Stimulated activated CD8-positive, alpha-beta memory T cell treated with anti-CD3 and anti-CD28 coated beads, Interleukin-7, amount 100 ng/mL, for 1 hour (primary cell): Measurements from ENCODE around the gene GOSR1.
"Not testable (repeated sequence)": the region's sequence is repeated elsewhere in the genome, so short reads cannot be mapped to it uniquely, and the experiment has no call there.

ENCODE experiments used
- DNase-seq, 2 donors: peaks; one replicate each; pipeline ENCODE4 v3.0.0-alpha.2; 2020; ENCODE audit warnings: low read depth in 2 of 2

GOSR1 gene

DNA sequence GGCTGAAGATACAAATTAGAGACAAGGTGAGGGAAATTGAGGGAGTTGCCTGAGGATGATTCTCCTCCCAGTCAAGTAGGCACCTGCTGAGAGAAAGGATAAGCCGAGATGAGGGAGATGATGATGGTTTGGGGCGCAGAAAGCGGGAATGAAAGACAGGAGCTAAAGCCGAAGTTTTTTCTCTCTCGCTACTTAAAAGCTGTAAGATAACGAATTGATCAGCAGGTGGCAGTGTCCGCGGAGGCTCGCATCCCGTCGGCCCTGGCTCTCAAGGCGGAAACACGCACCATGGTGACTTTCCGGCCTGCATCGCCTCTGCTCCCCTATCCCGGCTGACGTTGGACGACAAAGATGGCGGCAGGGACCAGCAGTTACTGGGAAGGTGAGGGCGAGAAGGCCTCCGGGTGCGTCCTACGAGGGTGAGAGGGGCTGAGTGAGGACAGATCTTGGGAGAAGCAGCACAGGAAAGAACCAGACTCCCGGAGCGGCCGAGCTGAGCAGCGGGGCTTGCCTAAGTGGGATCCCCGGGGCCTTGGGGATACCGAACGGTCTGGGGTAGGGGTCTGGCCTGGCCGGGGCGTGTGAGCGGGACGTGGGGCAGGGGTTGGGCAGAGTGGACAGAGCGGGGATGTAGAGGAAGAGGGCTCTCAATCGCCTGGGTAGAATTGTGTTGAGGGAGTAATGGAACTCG, at the start of gene GOSR1:
TSS of gene GOSR1 (plus strand) at position 326 of the 691 bp plus-strand sequence. CDS start at position 352, 26 bp downstream.
- DNase-seq, result peak; percentile 83 to 86

DNA sequence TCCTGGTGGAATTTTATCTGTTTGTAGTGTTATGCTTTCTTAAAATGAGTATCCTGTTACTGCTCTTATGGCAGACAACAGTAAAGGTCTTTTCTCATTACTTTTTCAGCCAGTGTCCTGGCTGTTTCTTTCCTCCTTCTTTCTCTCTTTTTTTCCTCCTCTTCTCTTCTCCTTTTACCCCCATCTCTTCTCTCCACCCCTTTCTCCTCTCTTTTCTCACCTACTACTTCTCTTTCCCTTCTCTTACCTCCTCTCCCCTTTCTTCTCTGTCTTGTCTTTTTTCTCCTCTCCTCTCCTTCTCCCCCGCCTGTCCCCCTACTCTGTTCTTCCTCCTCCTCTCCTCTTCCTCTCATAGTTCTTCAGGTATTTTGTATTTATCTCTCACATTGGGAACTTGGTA, 49.6 kb upstream of the GOSR1 start:
- no peak for DNase-seq

DNA sequence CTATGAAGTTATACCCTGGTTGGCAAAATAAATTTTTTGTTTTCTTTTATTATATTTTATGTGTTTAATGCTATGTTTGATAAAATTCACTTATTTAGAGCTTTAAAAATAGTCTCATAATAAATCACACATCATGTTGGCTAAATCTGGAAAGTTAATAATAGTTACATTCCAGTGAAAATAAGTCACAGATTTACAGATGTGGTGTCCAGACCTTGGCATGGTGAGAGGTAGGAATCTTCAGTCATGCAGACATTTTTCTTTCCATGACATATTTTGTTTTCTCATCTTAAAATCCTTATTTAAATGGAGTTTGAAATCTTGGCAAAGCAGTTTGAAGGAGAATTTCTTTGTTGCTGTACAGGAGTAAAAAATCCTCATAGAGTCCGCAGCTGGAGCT, 48.1 kb upstream of the GOSR1 start:
- DNase-seq, result no peak

DNA sequence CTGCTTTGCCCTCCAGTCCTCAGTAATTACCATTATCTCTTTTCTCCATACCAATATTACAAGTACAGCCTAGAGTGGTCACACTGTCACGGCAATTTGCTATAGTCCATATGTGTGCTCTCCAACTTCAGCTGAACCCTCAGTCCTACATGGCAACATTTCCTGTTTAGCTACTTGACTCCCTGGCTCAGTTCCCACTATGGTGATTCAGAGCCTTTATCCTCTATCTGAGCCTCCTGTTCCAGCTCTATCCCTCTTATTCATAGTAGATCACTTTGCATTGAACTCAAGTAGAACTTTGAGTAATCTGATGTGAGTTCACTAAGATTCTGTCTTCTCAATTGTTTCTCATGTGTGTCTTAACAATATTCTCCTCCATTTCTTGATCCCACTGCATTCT, 43.7 kb upstream of the GOSR1 start:
- no peak for DNase-seq

DNA sequence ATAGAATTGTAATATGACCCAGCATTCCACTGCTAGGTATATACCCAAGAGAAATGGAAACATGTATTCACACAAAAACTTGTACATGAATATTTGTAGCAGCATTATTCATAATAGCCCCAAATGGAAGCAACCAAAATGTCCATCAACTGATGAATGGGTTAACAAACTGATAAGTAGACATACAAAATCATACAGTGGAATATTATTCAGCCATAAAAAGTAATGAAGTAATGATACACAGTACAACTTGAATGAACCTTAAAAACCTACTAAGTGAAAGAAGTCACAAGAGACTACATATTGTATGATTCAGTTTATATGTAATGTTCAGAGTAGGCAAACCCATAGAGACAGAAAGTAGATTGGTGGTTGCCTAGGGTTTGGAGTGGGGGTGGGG, 40.5 kb upstream of the GOSR1 start:
- DNase-seq, result no peak

DNA sequence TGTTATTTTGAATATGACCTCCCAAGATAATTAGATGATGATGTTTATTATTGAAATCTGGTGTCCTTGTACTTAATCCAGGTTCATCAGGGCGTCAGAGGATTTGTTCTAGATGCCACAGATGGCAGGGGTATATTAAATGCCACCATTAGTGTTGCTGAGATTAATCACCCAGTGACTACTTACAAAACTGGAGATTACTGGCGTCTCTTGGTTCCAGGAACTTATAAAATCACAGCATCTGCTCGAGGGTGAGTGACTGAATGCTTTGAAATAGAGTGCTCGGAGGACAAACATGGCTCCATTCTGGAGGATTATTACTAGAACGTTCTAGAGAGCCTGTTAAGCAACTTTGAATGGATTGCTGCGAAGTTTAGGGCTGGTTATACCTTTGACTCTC, 33.5 kb upstream of the GOSR1 start:
- DNase-seq, result no peak

DNA sequence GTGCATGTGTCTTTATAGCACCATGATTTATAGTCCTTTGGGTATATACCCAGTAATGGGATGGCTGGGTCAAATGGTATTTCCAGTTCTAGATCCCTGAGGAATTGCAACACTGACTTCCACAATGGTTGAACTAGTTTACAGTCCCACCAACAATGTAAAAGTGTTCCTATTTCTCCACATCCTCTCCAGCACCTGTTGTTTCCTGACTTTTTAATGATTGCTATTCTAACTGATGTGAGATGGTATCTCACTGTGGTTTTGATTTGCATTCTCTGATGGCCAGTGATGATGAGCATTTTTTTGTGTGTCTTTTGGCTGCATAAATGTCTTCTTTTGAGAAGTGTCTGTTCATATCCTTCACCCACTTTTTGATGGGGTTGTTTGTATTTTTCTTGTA, 30.6 kb upstream of the GOSR1 start:
- not testable (repeated sequence) for DNase-seq

DNA sequence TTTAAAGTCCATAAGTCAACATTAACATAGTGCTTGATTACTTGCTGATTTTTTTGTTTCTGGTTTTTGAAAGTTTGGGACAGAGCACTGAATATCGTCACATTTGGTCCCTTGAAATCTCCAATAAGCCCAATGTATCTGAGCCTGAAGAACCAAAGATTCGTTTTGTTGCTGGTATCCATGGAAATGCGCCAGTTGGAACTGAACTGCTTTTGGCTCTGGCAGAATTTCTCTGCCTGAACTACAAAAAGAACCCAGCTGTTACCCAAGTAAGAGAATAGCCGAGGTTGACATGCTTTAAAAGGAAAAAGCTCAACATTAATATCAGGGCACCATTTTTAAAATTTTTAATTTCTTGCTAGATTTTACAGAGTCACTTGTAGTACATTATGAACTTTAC, 27.7 kb upstream of the GOSR1 start:
- no peak for DNase-seq

DNA sequence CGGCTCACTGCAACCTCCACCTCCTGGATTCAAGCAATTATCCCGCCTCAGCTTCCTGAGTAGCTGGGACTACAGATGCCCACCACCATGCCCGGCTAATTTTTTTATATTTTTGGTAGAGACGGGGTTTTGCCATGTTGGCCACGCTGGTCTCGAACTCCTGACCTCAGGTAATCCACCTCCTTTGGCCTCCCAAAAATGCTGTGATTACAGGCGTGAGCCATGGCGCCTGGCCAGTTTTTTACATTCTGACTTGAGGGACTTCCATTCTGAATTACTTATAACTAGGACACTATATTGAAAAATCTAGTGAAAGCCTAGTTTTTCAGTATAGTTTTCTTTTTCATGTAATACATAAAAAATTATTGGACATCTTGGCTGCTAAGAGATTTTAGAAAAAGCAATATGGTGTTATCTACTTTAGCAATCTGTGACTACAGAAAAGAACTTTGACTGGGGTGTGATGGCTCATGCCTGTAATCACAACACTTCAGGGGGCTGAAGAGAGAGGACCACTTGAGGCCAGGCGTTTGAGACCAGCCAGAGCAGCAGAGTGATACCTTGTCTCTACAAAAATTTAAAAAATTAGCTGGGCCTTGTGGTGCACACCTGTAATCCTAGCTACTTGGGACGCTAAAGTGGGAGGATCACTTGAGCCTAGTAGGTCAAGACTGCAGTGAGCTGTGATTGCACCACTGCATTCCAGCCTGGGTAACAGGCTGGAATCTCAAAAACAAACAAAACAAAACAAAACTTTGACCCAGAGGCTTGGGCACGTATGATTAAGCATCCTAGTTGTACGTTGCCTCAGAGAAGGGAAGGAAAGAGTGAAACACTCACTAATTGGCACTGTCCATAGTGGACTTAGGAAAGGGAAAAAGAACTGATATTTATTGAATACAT, 26.8 kb upstream of the GOSR1 start:
- no peak for DNase-seq

DNA sequence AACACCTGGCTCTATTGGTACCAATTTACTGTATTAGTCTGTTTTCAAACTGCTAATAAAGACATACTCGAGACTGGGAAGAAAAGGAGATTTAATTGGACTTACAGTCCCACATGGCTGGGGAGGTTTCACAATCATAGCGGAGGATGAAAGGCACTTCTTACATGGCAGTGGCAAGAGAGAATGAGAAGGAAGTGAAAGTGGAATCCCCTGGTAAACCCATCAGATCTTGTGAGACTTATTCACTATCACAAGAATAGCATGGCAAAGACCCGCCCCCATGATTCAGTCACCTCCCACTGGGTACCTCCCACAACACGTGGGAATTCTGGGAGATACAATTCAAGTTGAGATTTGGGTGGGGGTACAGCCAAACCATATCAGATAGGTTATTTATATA, 22.6 kb upstream of the GOSR1 start:
- DNase-seq, result no peak

DNA sequence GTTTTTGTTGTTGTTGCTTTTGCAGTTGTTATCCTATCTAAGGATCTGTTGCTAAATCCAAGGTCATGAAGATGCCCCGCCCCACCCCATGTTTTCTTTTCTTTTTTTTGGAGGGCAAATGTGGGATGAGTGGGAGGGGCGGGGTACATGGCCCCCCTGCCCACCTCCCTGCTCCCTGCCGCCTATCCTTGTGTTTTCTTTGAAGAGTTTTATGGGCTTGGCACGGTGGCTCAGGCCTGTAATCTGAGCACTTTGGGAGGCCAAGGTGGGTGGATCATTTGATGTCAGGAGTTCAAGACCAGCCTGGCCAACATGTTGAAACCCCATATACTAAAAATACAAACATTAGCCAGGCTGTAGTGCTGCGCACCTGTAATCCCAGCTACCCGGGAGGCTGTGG, 18.8 kb upstream of the GOSR1 start:
- DNase-seq, result no peak

DNA sequence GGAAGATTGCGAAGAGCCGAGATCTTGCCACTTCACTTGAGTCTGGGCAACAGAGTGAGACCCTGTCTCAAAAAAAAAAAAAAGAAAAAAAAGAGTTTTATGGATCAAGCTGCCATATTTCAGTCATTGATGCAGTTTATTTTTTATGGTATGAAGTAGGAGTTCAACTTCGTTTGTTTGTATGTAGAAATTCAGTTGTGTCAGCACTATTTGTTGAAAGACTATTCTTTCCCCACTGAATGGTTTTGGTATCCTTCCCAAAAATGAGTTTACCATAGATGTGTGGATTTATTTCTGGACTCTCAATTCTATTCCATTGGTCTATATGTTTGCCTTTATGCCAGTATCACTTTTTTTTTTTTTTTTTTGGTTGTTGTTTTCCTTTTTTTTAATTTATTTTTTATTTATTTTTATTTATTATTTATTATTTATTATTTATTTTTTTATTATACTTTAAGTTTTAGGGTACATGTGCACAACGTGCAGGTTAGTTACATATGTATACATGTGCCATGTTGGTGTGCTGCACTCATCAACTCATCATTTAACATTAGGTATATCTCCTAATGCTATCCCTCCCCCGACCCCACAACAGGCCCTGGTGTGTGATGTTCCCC, 18.3 kb upstream of the GOSR1 start:
- DNase-seq, result not testable (repeated sequence)

DNA sequence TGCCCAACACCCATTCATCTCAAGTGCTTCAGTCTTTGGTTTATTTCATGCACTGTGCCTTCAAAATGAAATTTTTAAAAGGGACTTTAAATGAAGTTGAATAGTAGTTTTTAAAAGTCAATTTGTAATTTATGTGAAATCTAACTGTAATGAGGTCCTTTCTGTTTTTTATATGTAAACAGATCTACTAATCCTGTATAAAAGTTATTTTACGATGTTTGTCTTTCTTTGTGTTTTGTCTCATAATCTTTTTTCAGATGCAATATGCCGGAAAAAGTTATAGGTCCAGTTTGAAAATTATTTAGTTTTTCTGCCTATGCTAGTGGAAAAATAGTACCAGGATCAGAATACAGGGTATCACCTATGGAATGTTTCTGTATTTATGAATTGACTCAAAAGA, 8.7 kb upstream of the GOSR1 start:
- no peak for DNase-seq

DNA sequence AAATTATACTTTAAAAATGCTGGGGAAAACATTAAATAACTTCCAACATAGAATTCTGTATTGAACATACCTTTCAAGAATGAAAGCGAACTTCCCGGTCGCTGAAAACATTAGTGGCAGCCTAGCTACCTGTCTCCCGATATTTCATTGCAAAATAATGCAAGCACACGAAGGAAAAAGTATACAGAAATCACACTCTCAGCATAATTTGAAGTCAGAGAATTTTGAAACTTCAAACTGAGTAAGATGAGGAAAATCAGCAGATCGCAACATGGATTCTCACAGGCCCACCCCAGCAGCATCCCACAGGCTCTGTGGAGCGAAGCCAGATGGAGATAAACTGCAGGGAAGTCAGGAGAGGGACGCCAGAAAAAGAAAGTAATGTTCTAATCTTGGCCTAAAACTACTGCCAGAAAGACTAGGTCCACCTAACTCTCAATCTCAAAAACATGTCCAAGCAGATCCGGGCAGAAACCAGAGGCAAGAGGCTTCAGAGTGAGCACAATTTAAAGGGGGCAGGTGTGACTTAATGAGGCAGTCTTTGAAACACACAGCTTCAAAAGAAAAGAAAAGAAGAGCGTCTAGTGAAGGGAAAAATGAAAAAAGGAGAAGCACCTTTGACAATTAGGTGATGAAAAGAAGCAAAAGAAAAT, 4.8 kb upstream of the GOSR1 start:
- no peak for DNase-seq

DNA sequence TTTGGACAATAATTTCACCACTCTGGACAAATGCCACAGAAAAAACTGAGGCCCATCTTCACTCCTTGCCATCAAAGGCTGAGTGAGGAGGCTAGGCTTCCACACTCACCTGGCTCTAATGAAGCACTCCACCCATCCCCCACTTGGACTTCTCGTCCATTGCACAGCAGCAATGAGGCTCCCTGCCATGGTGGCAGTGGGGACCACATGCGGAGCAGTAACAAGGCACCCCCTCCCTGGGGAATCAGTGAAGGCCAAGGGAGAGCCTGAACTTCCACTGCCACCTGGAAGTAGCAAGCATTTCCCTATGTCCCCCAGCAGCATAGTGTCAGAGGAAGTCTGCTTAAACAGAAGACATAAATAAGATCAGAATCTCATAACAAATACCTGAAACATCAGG, 2.0 kb upstream of the GOSR1 start:
- DNase-seq, result no peak

DNA sequence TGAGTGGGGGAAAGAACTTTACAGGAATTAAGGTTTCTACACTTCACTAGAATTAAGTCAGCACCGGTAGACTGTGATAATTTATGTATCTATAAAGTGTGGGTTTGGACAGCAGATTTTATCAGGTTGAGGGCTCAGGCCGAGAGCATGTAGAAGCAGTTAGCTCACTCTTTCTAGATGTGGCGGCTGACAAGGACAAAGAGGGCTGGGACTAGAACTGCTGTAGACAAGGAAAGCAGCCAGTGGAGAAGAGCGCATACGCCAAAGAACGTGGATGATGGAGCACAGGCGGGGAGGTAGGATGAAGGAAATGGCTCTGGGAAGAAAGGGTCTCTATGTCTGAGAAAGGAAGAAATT, 504 bp upstream of the GOSR1 start:
- DNase-seq, result no peak

DNA sequence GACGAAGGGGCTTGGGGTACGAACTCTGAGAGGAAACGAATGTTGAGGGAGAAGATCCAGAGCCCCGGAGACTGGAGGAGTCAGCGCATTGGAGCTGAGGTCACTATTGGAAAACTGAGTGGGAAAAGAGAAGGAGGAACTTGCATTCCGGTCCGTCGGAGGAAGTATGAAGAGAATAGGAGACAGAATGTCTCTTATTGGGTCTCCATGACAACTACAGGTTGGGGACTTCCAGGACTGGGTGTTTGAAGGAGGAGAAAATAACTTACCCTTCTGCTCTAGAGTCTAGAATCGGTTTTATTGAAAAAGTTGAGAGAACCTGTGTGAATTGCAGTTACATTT, 537 bp downstream of the GOSR1 start:
- DNase-seq, result no peak

DNA sequence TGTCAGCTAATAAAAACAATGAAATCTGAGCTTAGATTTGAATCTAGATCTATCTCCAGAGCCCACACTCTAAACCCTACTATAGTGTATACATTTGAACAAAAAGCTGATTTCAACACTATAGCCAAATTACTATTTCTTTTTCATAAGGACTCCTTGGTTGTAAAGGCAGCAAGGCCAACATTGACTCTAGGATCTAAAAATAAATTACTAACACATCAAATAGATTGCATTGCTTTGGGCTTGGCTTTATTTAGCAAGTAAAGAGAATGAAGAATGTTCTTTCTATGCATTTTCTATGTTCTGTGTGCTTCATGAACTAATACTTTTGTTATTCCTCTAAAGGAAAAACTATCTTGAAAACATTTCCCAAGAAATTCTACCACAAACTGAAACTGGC, 5.3 kb downstream of the GOSR1 start:
- no peak for DNase-seq

DNA sequence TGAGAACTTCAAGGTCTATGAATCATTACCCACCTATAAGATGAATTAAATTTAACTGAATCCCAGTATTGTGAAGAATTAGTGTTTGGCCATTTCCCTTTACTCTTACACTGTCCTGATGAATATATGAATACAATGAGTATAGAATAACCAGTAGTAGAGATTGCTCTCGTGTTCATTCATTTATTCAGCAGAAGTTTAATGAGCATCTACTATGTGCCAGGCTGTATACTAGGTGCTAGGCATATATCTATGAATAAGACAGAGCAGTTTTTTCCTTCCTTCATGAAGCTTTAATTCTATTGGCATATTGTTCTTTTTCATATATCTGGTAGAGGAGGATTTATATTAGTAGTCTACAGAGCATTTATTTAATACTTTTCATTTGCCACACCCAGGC, 6.0 kb downstream of the GOSR1 start:
- no peak for DNase-seq

DNA sequence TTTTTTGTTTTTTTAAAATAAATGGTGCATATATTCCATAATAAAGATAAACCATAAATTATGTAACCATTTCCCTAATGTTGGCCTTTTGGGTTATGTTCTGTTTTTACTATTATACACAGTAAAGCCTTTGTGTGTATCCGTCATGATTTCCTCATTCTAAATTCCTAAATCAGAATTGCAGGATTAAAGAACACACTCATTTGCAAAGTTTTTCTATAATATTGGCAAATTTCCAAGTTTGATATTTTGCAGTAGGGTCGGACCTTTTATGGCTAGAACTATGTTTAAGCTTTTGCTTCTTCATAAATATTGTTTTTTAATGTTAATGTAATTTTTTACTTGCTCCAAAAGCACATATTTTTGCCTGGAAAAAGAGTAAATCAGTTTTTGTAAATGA, 16.6 kb downstream of the GOSR1 start:
- no peak for DNase-seq

DNA sequence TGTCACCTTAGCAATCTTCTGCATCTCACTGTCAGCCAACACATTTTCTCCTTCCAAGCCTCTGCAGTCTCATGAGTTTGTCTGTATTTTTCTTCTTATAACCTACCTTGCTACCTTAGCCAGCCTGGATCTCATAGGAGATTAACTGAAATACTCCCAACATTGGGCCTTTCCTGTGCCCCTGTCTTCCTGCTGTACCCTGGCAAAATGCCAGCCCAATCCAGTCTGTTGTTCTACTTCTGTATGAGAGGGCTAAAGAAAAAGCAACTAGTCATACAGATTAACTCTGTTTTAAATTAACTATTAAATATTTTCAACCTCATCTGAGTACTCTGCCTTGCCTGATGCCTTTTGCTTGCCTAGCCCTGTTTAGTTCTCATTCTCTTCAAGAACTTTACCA, 18.4 kb downstream of the GOSR1 start:
- no peak for DNase-seq

DNA sequence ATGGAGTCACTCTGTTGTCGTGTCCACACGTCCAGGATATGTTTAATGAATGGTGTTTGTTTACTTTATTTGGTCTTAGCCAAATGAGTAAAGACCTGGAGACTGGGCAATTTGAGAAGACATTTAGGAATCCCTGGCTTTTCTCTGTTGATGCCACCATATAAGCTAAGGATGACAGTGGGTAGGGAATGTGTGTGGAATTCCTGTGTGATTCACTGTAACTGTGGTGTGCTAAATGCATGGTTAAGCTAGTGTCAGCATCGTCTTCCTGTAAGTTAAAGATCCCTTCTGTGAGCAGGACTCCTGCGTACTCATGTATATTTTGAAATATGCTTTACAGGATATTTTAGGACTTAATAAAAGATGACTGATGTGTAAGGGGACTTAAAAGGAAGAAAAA, 26.4 kb downstream of the GOSR1 start:
- DNase-seq, result no peak
